Neural progenitor cell (in vitro differentiated cells): ENCODE data around the gene ABCD2.

Source experiments
- EZH2 ChIP-seq: fragments of 200-600 bp; sonication (generic); IDR thresholded peaks from 2 replicates; pipeline ENCODE4 v1.6.1; 2017; ENCODE audit warnings: antibody characterized with exemption, mild to moderate bottlenecking, moderate library complexity
- EZH2phosphoT487 ChIP-seq: fragments of 200-600 bp; sonication (generic); IDR thresholded peaks from 2 replicates; pipeline ENCODE4 v1.6.1; 2017; ENCODE audit warnings: antibody characterized with exemption
- TF ChIP-seq, protein P1 (sequence below): fragments of 200-600 bp; sonication (generic); IDR thresholded peaks from 2 replicates; pipeline ENCODE4 v1.5.1; 2017; ENCODE audit warnings: antibody characterized with exemption, mild to moderate bottlenecking

DNA sequence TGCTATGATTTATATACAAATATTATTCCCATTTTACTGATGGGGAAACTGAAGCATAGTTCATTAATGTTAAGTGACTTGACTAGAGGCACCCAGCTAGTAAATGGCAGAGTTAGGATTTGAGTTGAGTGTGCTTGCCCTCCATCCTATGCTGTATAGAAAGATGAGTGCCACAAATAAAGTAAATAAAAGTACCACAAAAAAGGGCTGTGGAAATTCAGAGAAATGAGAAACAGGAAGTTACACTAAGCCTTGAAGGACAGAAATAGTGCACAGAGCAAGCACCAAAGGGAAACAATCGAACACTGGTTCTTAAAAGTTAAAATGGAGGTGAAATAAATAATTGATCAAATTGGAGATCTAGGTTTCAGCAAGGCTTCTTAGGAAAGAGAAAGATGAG, 9.2 kb upstream of the ABCD2 start:
- TF ChIP-seq, protein P1, sequence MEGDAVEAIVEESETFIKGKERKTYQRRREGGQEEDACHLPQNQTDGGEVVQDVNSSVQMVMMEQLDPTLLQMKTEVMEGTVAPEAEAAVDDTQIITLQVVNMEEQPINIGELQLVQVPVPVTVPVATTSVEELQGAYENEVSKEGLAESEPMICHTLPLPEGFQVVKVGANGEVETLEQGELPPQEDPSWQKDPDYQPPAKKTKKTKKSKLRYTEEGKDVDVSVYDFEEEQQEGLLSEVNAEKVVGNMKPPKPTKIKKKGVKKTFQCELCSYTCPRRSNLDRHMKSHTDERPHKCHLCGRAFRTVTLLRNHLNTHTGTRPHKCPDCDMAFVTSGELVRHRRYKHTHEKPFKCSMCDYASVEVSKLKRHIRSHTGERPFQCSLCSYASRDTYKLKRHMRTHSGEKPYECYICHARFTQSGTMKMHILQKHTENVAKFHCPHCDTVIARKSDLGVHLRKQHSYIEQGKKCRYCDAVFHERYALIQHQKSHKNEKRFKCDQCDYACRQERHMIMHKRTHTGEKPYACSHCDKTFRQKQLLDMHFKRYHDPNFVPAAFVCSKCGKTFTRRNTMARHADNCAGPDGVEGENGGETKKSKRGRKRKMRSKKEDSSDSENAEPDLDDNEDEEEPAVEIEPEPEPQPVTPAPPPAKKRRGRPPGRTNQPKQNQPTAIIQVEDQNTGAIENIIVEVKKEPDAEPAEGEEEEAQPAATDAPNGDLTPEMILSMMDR: no peak
- TF ChIP-seq EZH2 (no peak), EZH2phosphoT487 (no peak)
